ENCODE measurements around the gene RAB11A.

The RAB11A gene

GRCh38 chr15:65835447-65835846 lies 33.8 kb upstream of the RAB11A start:
- no peak overlapping the region for H3K4me3 ChIP-seq (ENCODE audit: low read depth, low read length)
- TF ChIP-seq CTCF (IDR thresholded peaks at IDR 0.05; ENCODE audit: low read depth, low read length): no peak

DNA sequence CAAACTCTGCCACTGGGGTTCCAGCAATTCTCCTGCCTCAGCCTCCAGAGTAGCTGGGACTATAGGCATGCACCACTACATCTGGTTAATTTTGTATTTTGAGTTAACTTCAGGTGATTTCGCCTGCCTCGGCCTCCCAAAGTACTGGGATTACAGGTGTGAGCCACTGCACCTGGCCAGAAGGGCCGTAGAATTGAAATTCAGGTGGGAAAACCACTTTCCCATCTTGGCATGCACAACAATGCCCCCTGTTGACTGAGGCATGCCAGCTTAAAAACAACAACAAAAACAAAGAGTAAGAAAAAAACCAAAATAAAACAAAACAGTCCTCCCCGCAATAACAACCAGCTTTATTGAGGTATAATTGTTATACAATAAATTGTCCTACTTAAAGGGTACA lies 32.6 kb upstream of the RAB11A start:
- no peak for TF ChIP-seq CTCF (IDR thresholded peaks at IDR 0.05; ENCODE audit: low read depth, low read length)
- no peak overlapping the region for H3K4me3 ChIP-seq (ENCODE audit: low read depth, low read length)

- H3K4me3 ChIP-seq (ENCODE audit: low read depth, low read length): no peak overlapping the region
- no peak for TF ChIP-seq CTCF (IDR thresholded peaks at IDR 0.05; ENCODE audit: low read depth, low read length)
These were observed 31.7 kb upstream of the RAB11A start for GRCh38 chr15:65837301-65838294.

DNA sequence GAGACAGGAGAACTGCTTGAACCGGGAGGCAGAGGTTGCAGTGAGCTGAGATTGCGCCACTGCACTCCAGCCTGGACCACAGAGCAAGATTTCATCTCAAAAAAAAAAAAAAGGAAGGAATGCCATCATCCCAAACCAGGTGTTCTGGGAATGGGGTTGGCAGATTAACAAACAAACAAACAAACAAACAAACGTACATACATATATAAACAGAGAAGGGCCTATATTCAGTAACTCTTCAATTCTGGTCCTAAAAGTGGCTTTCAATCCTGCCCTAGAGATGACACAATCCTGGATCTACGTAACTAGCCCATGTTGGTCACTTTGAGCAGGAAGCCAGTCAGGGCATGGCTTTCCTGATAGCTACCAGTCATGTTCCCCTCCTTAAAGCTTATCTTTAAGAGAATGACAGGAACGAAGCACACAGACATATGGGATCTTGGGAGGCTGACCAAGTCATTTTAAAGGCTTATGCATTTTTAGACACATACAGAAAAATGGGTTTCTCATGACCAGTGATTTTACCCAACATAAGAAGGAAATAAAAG lies 29.9 kb upstream of the RAB11A start:
- no peak overlapping the region for H3K4me3 ChIP-seq (ENCODE audit: low read depth, low read length)
- TF ChIP-seq CTCF (IDR thresholded peaks at IDR 0.05; ENCODE audit: low read depth, low read length): no peak

DNA sequence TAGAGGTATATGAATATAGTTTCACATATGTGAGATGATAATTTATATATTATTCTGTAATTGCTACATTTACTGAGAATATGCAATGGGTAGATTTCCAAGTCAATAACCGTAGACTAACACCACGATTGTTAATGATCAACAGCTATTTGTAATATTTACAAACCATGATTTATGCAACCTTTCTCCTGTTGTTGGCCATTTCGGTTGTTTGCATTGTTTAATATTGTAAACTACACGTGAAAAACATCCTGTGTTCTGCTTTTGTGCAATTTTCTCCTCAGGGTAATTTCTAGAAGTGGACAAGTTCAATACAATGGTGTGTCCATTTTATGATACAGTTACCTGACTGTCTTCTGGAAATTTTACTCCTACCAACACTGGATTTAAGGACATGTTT lies 29.3 kb upstream of the RAB11A start:
- TF ChIP-seq CTCF (IDR thresholded peaks at IDR 0.05; ENCODE audit: low read depth, low read length): no peak
- no peak overlapping the region for H3K4me3 ChIP-seq (ENCODE audit: low read depth, low read length)

GRCh38 chr15:65841121-65841930 lies 28.0 kb upstream of the RAB11A start:
- peak overlapping the region; percentile 12; the same call in 1 of the 2 replicates for H3K4me3 ChIP-seq (ENCODE audit: low read depth, low read length)
- TF ChIP-seq CTCF (IDR thresholded peaks at IDR 0.05; ENCODE audit: low read depth, low read length): no peak
